Activated T-cell treated with anti-CD3 and anti-CD28 coated beads for 48 hours (primary cell): ENCODE measurements around the gene UROC1.

Experiments
- DNase-seq: peaks from one replicate; pipeline ENCODE4 v3.0.0-alpha.2; 2020; ENCODE audit warnings: low read depth

The UROC1 gene

DNA sequence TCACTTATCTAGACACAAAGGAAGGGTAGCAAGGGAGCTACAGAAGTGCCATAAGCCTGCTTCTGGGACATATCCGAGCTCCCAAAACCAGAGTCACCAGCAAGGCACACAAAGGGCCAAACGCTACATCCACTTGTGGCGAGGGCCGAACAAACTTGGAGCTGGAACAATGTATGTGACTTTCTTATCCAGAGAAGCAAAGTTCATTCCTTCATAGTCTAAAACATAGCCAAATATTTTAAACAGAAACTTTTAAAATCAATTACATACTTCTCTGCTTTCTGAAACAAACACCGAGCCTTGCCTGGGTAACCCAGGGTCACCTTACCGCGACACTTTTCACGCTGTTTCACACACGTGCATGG is 57.8 kb downstream of the UROC1 start:
- no peak for DNase-seq

DNA sequence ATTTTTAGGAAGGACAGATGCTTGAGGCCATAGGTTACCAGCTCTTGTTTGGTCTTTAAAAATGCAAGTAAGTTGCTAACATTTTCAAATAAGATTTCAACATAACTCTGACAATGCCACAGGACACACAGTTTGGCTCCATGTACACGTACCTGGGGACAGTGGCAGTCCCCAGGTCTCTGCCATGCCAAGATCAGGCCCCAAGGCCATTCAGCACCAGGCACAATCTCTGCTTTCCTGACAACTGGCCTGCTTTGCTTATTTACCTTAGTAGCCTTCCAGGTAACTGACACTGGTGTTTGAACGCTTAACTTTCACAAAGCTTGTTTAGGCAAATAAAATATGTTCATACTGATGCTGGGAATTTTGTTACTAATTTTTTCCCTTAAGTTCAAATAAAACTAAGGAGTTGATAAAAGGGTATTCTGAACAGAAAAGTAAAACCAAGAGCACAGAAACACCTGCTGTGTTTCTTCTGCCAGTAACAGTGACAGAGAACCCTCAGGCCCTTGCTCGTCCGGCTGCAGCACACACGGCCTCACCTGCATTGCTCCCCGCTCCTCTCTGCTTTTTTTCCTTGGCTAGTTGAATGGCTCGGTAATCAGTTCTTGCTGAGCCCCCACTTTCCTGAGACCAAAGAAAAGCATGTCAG is 58.3 kb downstream of the UROC1 start:
- DNase-seq, result no peak

DNA sequence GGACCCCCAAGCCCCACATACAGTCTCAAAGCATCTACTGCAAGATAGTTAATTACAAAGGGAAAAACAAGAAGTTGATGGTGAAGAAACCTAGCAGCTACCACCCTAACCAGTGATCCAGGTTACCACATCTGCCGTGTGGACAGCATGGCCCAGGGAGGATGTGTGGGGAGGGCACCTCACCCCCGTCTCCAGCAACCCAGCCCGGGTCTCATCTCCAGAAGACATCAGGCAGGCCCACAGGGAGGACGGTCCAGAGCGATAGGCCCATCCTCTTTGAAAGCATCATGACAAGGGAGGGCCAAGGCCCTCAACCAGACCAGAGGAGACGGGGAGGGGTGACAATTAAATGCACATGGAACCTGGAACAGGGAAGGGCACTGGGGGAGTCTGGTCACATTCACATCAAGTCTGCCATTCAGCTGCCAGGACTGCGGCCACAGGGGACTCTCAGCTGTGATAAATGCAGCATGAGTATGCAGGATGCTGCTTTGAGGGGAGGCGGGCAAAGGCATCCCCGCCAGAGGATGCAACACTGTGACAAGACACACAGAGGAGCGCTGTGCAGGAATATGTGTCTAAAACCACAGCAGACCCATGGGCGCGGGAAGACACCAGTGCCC is 60.7 kb downstream of the UROC1 start:
- no peak for DNase-seq

DNA sequence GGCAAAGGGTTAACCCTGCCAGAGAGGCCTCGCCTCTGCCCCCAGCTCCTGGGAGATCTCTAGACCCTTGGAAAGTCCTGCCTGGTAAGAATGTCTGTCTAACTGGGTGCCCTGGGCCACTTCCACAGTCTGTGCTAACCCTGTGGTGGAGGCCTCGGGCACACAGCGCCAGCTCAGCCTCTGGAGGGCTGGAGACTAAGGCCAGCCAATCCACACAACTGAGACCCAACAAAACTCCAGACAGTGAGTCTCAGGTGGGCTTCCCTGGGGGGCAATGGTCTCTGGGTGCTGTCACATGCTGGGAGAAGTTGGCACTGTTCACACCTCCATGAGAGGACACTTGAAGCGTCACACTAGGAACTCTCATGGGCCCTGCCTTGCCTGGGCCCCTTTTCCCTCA is 61.4 kb downstream of the UROC1 start:
- DNase-seq, result no peak

DNA sequence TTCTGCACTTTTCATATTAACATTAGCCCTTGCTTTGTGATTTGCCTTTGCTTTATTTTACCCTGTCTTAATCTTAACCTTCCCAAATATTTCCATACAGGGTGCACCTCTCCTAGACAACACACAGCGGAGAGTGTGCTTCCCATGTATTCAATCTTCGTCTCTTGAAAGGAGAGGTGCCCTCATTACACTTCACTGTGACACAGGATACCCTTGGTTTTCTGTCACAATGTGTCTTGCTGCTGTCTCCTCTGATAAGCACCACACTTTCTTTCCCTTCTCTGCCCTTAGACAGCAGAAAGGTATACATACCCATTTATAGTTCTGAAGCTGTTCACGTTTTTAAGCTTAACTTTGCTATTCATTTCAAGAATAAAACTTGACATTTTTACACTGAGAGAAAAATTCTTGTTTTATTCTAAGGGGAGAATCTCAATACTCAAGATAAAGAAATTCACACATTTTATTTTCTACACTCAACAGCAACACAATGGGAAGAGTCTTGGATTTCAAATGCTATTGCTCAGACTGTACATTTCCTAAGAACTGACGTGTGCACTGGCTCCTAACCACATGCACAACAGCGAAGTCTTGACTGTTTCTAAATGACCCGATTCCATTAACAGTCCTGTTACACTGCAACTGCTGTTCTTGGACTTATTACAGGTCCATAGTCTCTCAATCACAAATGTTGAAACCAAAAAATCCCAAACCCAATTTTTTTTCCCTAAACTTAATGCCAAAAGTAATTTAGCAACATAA is 63.0 kb downstream of the UROC1 start:
- DNase-seq, result no peak

DNA sequence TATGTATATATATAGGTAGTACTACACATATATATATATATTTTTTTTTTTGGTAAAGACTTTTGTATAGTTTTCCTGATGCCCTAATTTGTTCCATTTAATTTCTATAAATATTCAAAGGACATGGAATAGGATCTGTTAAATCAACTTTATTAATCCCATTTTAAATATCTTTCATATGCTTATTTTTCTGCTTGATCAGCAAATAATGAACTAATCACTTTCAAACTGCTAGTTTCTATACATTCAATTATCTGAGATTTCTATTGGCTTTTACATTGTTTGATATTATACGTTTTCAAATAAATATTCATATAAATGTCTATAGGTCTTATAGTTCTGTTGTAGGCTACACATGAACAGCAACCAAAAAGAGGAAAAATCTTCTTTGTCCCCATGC is 63.5 kb downstream of the UROC1 start:
- DNase-seq, result no peak

DNA sequence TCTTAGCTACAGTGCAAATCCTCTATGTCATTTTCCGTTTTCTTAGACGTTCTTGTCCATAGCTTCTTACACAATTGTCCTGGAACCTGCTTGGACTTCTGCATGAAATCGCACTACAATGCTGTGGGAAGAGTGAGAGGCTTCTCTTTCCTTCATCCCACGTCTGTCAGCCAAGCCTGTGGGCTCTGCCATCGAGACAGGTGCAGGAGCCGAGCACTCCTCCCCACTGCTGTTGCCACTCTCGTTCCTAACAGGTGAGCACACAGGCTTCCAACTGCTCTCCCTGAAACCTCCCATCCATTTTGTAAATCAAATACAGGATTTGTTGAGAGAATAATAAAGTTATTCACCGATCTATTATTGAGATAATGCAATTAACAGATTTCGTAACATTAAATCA is 65.4 kb downstream of the UROC1 start:
- DNase-seq, result no peak

DNA sequence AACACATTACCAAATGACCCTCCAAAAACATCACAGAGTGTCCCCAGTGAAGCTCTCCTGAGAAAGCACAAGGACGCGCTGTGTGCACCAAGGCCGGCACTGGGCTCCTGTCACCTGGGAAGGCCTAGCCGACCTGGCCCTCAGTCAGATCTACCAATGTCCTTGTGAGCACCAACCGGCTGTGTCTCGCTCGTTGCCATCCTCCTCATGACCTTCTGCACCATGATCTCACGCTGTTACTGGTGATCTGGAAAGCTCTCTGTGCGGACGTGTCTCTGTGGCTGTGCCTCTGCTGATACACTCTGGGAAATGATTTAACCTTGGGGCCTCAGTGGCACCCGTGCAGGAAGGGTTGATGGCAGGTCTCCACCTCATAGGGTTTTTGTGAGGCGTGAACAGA is 66.1 kb downstream of the UROC1 start:
- DNase-seq, result no peak

DNA sequence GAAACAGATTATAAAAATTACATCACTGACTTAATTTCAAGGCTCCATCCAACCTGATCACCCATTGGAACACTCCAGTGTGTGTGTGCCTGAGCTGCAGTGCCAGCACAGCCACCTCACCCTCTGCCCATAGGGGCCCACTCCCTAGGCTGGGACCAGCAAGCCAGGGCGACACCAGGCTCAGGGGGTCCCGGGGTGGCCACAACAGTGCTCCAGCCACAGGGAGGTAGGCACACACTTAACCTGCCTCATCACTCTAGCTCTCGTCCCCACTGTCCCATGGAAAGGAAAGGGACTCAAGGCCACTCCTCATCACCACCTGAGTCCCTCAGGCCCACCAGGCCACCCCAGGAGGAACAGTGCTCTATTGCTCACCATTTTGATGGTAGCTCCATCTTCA is 66.8 kb downstream of the UROC1 start:
- DNase-seq, result no peak

DNA sequence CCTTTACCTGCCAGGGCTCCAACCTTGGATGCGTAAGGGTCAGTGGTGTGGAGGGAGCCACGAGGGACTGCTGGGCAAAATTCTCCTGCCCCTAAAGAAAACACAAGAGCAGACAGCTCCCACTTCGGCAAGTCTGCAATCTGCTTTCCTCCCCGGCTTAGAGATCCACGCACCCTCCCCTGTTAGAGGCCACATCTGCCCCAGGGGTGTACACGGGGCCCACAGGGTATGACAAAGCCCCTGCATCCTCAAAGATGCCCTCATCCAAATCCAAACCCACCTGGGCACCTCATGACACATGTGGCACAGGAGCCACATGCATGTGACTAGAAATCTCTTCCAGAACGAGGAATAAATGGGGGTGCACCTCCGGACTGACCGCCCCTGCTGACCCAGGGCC is 67.4 kb downstream of the UROC1 start:
- no peak for DNase-seq

DNA sequence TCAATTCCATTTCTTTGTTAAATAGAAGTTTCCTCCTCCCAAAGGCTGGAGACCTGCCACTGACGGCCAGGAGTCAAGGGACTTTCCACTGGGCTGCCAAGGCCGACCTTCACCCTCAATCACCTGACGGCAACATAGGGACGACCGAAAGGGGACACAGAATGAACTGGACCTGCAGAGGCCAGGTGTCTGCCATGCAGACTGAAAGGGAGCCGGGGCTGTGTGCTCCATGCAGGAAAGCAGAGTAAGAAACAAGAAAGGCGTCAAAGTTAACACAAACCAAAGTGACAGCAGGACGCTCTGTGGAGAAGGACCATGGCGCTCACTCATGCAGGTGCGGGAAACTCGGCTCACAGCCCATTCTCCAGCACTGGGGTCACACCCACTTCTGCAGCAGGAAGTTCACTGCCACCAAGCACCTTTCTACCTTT is 67.9 kb downstream of the UROC1 start:
- DNase-seq, result no peak

DNA sequence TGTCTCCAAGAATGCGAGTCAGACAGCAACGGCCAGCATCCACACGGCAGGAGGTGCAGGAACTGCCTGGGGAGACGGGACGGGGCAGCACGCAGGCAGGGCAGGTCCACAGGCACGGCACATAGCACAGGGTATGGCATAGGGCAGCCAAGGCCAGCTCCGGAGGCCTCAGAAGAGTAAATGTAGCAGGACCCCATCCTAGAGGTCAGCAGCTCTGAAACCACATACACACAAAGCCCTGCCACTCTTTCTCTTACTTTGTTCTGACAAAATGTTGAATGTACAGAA is 68.7 kb downstream of the UROC1 start:
- DNase-seq, result no peak

DNA sequence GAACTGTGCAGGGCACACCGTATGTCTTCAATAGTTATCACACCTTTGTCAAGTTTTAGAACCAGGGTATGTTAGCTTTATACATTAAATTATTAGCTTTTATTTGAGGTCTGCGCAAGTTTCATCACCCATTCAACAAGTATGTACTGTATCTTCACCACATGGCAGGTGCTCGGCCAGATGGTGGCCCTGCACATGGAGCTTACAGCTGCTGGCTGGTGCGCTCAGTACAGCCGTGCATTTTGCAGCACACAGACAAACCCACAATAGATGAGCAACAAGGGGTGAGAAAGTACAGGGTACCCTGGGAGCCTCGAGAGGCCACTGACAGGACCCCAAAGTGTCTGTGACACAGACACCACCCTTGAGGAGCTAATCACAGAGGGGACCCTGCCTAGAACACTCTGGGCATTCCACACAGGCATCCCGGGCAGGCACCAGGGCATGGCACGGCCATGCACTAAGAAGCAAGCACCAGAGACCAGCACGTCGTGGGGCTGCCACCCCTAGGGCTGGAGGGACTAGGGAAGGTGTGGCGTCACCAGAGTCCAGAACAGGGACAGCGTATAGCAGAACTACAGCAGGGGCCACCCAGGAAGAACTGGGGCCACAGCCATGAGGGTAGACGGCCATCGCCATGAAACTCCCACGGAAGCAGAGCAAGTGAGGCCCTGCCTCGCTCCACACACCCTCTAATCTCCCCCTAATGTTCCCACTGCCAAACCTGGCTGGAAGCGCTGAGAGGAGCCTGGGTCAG is 69.3 kb downstream of the UROC1 start:
- DNase-seq, result no peak

DNA sequence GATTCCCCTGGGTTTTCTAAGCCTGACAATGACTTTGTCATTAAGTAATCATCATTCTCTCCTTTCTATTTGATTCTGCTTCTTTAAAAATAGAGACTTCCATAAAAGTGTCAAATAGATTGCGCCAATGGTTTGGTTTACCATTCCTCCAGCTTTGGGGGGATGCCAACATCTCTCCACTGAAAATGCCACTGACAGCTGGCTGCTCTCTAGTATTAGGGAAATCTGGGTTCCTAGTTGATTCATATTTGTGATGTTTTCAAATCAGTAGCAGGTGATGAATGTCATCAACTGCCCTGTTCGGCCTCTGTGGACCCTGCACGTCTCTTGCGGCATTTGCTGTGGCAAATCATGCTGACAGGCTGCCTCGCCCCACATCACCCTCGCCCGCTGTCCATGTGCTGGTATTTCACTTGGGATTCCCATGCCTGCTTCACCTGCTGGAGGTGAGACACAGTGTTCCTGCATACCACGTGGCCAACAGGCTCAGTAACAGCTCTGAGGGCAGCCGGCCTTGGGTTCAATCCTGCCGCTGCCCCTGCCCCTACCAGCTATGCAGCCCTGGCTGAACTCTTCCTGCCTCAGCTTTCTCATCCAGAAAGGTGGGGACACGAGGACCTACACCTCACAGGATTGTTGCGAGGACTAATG is 70.0 kb downstream of the UROC1 start:
- DNase-seq, result no peak

DNA sequence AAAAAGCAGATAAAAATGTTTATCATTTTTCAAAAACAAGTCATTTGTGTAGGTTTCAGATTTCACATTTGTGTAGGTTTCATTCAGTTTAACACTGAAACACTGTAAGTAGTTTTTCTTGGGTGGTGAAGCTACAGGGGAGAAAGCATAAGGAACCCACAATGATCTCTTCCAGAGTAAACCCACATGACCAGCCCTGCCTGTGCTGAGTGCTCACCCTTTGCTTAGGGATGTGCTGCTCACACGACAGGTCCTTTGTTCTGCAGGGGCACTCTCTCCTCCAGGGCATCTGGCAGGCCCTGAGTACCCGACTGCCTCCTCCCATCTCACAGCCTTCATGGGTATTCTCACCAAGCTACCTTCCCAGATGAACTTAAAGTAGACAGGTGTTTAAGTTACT is 70.8 kb downstream of the UROC1 start:
- DNase-seq, result no peak

DNA sequence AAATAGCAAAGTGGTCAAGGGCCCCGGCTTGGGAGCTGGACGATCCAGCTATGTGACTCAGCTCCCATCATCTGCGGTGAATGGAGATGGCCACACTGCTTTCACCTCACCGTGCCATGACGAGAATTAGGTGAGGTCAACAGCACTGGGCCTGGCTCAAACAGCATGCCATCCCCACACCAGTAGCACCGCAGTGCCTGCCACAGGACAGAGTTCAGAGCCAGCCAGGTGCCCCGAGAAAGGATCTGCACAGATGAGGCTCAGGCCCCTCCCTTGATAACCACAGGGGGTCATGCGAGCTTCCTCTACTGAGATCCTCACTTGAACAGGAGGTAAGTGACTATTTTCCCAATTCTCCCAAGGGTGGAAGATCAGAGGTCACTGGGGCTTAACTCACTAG is 71.3 kb downstream of the UROC1 start:
- DNase-seq, result no peak

DNA sequence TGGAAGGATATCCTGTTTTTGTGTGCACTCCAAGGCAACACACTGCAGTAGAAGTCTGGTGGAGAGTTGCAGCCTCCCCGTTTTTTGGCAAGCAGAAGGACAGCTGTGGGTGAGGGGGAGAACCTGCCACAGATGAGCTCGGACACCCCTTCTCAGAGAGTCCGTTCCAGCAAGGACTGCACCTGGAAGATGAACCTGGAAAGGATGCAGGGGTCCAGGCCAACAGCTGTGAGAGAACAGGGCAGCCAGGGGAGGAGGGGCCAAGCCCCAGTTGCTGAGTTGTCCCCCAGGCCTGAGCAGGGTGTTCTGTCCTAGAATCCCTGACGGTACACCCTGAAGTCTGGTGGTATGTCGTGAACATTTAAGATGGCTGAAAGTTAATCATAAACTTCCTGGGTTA is 72.1 kb downstream of the UROC1 start:
- DNase-seq, result no peak

DNA sequence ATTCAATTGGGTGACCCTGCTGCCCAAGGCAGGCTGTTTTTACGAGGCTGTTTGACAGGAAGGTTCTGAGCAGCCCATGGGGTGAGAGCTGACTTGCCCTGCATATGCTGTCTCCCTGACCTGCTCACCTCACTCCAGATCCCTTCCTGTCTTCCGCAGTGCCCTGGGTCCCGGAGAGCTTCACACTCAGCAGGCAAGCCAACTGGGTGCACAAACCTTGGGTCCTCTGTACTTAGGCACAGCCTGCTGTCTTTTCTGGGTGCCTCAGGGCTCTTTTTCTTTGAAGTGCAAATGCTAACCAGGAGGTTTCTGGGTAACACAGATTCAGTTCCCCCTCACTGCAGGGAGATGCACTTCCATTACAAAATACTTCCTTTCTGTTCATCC is 74.7 kb downstream of the UROC1 start:
- no peak for DNase-seq

DNA sequence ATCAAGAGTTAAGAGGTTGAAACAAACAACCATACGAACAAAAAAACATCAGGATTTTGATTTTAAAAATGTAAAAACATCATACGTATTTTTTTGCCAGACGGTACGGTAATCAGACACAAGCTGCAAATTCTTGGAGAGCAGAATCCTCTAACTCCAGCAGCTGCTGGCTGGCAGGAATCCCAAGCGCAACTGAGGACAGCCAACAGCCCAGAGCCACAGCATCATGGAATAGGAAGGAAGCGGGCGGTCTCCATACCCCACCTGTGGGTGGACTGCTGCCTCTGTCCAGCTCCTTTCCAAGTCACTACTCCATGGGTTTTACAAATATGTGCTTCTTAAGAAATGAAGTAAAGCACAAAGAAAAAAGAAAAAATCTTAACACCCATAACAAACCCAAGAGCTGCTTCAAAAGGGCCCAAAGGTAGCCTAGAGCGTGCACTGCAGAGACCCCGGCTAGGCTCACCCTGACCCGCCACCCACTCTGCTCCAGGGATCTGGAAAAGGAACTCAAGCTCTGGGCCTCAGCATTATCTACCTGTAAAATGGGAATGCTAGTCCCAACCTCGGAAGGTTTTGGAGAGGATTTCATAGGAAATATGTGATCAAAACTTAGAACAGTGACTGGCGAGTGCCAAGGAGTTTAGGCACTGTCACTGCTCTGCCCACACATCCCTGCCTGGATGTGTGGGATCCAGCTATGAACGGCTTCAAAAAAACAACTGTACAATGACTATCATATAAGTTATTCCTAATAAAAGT is 75.3 kb downstream of the UROC1 start:
- DNase-seq, result no peak

DNA sequence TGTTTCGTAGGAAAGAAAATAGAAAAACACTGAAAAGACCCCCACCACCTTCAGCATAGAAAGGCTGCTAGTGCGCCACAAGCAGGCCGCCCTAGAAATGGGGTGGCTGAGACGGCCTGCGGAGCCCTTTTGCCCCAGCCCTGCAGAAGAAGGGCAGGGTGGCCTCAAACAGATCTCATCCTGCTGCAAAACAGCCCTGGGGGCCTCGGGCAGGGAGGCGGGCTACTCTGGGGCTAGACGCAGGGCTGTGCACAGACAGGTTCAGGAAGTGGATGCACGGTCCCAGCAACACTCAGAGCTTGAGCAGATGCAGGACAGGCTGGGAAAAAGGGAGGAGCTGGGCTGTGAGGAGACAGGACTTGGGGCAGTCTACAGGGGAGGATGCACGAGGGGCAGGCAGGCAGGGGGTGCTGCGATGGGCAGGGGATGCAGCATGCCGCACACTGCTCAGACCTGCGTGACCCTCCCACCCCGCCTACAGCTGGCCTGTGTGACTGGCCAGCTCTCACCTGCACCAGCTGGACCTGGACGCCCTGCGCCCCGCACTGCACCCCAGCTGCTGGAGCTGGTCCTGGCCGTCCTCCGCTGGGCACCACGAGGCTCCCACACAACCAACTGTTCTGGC is 76.2 kb downstream of the UROC1 start:
- no peak for DNase-seq

DNA sequence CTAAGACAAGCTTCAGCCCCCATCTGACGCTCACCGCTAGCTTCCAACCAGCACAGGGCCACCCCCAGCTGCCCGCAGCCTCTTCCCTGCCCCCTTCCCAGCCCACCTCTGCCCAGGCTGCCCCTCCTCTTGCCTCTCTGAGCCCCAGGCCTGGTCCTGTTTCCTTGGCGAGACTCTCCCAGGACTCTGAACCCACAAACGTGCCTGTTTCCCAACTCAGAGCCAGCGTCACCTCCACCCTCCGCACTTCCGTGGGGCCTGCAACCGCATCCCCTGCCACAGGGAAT is 76.9 kb downstream of the UROC1 start:
- DNase-seq, result no peak
